Activated CD4-positive, alpha-beta T cell treated with anti-CD3 and anti-CD28 coated beads for 4 hours (primary cell): ENCODE results near the gene OR14A16.

Experiments
- DNase-seq, 2 donors: peaks; one replicate each; pipeline ENCODE4 v3.0.0-alpha.2; 2020

Gene OR14A16, protein sequence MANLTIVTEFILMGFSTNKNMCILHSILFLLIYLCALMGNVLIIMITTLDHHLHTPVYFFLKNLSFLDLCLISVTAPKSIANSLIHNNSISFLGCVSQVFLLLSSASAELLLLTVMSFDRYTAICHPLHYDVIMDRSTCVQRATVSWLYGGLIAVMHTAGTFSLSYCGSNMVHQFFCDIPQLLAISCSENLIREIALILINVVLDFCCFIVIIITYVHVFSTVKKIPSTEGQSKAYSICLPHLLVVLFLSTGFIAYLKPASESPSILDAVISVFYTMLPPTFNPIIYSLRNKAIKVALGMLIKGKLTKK

DNA sequence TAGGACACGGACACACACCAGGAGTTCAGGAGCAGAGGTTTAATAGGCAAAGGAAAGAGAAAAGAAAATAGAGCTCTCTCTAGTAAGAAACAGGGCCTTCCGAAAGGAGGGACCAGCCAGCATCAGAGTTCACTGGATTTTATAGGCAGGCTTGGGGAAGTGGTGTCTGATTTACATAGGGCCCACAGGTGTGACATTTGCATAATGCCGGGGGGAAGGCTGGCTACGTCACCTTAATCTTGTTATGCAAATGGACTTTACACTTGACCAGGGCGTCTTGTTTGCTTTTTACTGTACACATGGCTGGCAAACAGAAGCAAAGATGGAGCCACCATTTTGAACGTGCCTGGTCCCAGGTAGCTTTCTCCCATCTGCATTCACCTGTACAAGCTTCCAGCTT lies at the start of gene OR14A16:
Gene OR14A16, minus strand, starts transcription at position 97 of the 400 bp plus-strand sequence. CDS start 8,390 bp downstream, outside the sequence.
- no peak for DNase-seq

DNA sequence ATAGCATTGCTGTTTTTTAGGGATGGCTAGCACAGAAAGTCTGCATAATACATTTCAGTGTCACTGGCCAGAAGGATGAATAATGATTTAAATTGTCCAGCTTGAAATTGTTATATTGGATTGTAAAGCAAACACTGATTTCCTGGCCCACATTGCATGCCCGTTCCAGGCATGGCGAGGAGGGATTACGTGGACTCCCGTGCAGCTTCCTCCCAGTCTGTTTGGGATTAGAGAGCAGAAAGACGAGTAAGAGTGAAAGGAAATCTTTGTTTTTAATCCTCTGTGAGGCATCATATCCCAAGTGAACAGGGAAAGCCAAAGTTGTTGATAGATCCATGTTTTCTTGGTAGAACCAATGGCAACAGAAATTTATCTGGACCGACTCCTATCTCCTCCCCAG lies 41.5 kb upstream of the OR14A16 start:
- DNase-seq, result no peak

DNA sequence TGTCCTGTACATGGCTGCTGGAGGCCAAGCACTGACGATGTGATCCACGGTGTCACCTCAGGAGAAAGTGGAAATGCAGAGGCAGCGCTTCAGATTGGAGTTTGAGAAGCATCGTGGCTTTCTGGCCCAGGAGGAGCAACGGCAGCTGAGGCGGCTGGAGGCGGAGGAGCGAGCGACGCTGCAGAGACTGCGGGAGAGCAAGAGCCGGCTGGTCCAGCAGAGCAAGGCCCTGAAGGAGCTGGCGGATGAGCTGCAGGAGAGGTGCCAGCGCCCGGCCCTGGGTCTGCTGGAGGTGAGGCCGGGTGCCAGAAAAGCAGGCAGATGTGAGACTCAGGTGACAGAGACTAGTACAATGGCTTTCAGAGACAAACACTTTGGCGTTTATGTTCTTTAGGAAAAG lies 40.7 kb upstream of the OR14A16 start:
- DNase-seq, result no peak

DNA sequence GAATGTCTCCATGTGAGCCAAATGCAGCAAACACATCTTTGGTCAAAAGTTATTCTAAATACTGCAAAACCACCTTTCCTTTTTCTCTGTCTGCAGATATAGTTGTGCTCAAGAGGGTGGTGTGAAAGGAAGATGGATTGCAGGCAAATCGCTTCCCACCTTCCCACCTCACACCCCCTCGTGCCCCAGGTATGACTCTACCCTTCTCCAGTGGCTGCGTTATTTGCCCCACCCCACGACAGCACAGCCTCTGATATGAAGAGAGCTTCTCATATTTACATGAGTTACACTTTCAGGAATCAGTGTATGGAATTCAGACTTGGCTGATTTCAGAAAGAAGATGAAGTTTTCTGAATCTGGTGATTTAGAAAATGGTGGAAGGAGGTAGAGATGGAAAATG lies 38.8 kb upstream of the OR14A16 start:
- DNase-seq, result no peak

DNA sequence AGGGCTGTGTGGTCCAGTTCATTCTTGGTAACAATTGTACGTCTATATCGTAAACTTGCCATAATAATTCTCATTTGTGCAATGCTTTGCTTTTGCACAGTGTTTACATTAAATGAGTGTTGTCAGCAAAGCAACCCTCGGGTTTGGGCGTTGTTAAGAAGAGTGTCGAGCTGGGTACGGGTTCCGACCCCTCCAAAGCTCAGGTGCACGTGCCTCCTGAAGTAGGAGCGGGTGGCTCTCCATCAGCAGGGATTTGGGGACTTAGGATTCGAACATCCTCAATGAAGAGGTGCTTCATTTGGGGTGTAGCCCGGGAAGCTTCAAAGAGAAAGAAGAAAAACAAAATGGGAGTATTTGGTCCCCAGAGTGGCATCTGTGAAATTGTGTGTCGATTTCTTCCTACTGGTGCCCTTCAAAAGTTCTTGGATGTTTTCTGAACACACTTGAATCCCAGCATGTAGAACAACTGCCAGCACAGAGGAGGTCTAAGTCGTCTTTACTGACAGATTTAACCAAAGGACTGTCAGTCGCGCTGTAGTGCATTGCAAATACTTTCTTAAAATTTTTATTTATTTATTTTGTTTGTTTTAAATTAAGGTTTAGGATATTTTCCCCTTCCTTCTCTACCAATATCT lies 34.2 kb upstream of the OR14A16 start:
- DNase-seq, result no peak

DNA sequence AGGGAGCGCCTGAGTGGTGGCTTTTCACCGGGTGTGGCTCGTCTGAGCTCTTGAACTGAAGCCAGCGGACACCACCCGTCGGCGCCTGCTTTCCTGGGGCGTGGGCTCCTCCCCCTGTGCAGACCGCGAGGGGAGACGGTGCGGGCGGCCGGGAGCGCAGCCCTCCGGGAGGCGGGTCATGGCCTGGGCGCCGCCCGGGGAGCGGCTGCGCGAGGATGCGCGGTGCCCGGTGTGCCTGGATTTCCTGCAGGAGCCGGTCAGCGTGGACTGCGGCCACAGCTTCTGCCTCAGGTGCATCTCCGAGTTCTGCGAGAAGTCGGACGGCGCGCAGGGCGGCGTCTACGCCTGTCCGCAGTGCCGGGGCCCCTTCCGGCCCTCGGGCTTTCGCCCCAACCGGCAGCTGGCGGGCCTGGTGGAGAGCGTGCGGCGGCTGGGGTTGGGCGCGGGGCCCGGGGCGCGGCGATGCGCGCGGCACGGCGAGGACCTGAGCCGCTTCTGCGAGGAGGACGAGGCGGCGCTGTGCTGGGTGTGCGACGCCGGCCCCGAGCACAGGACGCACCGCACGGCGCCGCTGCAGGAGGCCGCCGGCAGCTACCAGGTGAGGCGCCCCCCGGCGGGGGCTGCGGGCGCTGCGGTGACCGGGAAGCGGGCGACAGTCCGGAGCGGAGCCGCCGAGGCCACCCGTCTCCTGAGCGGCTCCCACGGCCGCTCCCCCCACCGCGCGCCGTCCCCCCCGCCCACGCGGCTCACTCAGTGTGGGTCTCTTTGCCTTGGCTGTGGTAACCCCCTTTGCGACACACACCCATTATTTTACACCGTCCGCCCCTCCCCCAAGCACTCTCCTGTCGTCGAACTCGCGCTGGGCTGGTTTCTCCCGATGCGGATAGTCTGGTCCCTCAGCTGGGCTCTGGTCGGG lies 33.4 kb upstream of the OR14A16 start, which contains the start of gene TRIM58:
Gene TRIM58, plus strand, starts transcription at position 119 of the 916 bp plus-strand sequence. Its CDS starts 60 bp downstream, at position 179.
- DNase-seq, result no peak

DNA sequence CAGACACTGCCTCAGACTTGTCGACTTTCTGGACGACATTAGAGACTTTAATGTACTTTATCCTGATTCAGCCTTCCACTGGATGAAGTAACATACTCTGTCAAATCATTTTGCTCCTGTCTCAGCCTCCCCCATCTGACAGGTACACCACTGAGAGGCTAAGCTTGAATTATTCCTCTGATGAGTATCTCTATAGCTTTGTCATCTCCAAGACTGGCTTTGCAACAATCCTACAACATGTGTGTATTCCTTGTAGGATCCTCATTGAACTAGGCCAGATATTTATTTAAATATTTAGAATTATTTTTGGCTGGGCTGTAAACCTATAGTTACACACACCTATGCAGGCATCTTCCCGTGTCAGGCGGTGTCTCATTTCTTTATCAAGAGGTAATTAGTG lies 32.0 kb upstream of the OR14A16 start:
- no peak for DNase-seq

DNA sequence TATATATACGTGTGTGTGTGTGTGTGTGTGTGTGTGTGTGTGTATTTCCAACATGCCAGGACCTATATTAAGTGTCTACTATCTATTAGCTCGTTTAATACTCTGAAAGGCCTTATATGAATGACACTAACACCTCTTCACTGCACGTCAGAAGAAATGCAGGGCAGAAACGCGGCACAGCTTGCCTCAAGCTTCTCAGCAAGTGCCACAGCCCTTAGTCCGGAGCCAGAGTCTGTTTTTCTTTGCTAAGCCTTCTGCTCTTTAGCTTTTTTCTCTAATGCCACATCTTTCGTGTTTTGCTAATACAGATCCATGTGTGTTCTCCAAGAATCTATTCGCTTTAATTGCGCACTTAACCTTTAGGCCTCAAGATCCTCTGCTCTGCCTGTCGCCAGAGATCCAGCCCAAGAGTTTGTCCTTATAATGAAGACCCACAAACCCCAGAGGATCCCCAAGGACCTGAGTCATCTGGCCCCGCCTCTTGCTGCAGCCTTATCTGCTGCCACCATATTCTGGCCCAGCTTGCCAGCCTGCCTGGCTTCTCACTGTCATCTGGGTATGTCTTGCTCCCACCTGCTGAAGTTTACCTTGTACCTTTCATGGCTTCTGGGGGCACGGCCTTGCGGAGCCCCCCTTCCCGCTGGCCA lies 31.1 kb upstream of the OR14A16 start:
- DNase-seq, result no peak

DNA sequence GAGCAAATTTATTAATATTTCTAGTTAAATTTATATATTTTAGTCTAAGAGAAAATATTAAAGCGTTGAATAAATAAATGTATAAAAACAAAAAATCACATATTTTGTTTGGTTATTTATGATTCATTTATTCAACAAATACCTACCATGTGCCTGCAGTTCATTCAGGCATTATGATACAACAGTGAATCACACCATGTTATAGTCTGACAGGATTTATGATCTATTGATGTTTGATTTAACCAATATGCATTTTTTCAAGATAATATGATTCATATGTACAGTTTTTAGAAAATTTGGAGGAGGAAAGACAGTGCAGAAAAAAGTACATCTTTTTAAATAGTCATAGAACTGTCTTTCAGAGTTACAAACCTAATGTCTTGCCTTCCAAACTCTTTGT lies 25.7 kb upstream of the OR14A16 start:
- DNase-seq, result no peak

DNA sequence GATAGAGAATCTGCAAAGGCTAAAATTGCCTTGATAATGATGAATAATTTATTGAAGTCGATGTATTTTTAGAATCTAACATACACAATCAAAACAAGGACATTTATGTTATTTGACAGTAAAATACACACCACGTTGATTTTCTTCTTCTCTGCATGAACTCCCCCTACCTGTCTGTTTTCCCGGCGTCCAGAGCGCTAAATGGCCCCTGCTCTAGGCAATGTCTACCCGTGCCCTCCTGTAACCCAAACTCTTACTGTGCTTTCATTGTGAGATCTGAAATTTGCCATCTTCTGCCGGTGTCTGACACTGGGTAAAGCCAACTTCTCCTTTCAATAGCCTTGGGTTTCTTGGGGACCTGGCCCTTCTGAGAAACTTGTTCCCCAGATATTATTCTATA lies 24.4 kb upstream of the OR14A16 start:
- DNase-seq, result no peak

DNA sequence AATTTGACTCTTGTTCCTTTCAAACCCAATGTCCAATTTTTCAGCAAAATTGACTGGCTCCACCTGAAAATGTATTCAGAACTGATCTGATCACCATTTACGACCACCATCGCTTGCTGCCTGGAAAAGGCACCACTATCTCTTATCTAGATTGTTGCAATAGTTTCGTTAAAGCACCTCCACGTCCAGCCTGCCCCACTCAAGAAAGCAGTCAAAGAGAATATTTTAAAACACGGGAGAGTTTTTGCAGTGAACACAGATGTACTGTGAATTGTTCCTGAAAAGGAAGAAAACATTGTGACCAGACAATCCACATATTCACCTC lies 21.7 kb upstream of the OR14A16 start:
- DNase-seq, result no peak

DNA sequence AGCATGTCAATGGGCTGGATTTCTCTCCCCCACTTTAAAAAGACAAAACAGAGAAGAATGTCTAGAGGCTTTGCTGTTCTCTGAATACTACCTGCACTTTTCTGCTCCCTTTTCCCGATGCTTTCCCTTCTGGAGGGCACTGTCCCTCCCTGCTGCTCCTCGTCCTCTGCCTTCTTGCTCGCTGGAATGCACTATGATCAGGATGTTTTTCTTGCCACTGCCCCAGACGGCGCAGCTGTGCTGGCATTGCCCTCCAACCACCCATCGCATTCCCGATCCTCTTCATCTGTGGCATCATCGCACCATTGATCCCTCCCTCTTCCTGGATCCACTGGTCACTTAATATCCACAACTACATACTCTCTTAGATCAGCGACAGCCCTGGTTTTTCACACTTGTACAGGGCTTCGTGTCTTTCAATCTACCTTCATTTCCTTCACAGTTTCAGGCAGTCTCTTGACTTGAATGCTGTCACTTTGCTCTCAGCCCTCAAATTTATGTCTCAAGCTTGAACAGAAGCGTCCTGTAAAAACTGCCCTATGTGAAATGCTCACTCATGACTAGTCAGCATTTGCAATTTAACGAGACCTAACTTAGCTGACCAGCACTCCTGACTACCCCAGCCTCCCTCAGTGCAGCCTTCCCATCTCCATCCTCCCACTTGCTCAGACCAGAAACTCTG lies 21.2 kb upstream of the OR14A16 start:
- no peak for DNase-seq

DNA sequence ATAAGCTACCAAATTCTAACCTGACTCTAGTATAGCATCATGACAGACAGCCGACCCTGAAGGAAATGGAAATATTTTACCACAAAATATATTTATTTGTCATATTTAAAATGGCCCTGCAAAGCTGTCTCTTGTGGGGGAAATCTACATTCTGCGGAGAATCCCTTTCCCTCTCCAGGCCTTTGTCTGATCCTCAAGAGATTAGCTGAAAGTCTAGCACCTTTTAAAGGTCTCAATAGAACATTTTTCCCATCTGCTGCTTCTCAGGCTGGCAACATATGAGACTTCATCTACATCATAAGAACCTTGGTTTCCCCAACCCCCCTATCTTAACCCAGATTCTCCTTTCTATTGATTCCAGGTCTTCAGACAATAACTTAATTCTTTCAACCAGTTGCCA lies 19.5 kb upstream of the OR14A16 start:
- no peak for DNase-seq

DNA sequence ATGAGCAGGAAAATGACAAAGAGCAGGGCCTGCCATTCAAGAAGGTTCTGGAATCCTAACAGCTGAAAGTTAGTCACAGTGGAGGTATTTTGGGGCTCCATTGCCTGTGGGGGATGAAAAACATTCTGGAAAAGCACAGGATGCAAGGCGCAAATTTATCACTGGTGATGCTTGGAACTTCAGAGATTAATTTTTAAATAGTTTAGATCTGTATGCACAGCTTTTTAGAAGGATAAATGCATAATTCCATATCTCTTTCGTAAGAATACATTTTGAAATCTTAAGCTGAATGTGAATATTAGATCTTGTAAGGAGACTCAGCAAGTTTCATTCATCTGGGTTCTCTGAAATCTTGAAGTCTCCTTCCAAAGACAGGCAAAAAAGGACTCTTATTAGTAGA lies 17.9 kb upstream of the OR14A16 start, which contains the start of gene OR11L1:
Gene OR11L1, minus strand, starts transcription at position 101 of the 400 bp plus-strand sequence. Its CDS starts 0 bp downstream, at position 101.
- DNase-seq, result no peak

DNA sequence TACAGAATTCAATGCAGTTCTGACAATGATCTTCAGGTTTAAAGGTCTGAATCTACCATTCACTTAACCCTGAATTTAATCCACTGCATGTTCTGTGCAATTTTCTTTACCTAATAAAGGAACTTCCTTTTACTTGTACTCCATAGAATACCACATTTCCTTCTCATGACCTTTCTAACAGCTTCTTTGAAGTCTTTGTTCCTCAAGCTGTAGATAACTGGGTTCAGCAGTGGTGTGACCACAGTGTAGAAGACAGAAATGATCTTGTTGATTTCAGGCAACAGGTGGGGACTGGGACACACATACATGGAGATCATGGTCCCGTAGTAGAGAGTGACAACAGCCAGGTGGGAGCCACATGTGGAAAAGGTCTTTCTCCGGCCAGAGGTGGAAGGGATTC lies 16.9 kb upstream of the OR14A16 start:
- no peak for DNase-seq

DNA sequence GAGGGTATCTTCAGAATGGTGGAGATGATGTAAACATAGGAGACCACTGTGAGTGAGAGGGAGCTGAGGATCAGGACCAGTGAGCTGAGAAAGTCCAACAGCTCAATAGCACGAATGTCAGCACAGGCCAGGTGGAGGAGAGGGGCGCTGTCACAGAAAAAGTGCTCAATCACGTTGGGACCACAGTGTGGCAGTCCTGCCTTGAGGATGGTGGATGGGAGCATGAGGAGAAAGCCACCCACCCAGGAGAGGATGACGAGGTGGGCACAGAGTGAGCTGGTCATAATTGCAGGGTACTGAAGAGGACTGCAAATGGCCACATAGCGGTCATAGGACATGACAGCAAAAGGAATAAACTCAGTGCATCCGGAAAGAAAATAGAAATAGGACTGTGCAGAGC lies 9.7 kb upstream of the OR14A16 start:
- DNase-seq, result no peak

DNA sequence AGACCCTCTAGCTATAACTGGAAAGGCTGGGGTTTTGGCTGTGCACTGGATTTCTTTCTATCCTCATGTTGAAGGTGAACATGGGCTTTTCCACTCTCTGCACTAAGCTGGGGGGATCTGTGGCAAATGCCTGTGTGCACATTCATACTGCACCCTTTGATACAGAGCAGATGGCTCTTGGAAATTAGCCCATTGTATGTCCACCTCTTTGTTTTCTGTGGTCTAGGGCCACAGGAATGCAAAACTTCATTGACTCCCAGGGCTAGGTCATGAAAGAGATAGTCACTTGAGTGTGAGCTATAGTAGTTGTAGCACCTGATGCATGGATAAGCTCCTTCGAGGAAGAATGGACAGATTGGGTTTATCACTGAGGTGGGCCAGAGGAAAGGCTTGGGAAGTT lies 5.7 kb upstream of the OR14A16 start:
- DNase-seq, result no peak

DNA sequence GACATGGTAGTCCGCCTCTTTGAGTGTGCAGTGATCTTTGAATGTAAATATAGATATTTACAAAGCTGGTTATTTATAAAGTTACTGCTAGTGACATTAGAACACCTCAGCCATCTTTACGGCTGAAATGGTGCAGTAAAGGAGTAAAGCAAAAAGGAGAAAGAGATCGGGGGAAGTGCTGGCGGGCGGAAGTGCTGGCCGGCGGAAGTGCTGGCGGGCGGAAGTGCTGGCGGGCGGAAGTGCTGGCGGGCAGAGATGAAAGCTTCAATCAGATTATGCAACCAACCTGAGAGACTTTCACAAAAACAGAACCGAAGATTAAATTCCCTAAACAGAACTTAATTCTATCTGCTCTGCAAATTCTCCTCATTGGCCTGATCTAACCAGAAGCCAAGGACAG lies 1.4 kb upstream of the OR14A16 start:
- no peak for DNase-seq

DNA sequence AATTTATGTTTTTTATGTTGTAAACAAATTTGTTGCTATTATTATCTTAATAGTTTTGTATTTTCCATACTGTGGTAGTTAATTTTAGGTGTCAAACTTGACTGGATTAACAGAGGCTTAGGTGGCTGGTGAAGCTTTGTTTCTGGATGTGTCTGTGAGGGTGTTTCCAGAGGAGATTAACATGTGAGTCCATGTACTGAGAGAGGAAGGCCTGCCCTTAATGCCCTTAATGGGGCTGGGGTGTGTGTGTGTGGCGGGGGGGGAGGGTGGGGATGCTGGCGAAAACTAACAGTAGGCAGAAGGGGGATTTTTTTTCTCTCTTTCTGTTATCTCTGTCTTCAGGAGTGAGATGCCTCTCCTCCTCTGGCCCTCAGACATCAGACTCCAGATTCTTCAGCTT lies 1.9 kb downstream of the OR14A16 start:
- no peak for DNase-seq

DNA sequence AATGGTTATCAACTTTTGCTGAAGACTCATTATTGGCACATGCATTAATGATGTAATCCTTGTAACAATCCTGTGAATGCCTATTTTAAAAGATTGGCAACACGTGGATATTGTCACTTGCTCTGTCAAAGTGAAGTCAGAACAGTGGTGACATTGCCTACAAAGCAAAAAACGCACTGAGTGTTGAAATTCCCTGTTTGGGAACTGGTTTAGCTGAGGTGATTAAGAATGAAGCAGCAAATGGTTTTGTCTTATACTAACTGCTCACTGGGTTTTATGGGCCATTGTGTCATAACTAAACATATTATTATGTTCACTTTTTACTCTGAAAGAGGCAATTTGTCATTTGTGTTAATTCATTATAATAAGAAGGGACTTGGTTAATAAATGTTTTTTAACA lies 11.3 kb downstream of the OR14A16 start:
- no peak for DNase-seq

DNA sequence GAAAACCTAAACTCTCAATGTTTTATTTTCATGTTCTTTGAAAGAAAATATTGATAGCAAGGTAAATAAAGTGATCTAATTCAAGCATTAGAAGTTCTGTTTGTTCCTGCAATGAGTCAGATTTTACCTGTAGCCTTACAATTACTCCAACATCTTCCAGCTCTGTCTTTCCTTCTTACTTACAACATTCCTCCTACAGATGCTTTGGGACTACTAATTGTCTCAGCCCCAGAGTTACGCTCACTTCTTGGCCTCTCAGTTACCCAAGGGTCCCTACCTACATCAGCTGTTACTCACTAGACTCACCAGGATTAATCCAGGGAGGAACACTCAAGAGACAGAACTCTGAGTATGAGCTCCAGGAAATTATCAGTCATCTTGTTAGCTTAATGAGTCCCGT lies 26.4 kb downstream of the OR14A16 start:
- DNase-seq, result no peak

DNA sequence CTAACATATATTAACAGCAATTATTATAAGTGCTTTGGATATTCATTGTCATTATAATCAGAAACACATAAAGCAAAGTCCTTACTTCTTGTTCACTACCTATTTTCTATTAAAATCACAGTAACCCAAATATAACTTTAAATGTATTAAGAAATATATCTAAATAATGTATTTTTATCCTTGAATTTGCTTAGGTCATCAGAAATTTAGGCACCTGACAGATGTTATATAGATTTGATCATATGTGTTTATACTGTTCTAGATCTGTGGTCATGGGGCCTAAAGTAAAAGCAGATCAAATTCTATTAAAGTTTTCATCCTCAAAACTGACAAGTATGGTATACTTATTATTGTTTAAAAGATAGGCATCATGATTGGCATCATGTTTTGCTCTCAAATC lies 54.3 kb downstream of the OR14A16 start:
- no peak for DNase-seq
